HG02938 (cell line): ENCODE results near the gene DIDO1.

Source experiments
- ATAC-seq: cut with Tn5 transposase; IDR thresholded peaks from one replicate; pipeline ENCODE4 v1.9.1; 2021; ENCODE audit warnings: mild to moderate bottlenecking, moderate library complexity; ENCODE audit not compliant: unreplicated experiment

DIDO1 gene

DNA sequence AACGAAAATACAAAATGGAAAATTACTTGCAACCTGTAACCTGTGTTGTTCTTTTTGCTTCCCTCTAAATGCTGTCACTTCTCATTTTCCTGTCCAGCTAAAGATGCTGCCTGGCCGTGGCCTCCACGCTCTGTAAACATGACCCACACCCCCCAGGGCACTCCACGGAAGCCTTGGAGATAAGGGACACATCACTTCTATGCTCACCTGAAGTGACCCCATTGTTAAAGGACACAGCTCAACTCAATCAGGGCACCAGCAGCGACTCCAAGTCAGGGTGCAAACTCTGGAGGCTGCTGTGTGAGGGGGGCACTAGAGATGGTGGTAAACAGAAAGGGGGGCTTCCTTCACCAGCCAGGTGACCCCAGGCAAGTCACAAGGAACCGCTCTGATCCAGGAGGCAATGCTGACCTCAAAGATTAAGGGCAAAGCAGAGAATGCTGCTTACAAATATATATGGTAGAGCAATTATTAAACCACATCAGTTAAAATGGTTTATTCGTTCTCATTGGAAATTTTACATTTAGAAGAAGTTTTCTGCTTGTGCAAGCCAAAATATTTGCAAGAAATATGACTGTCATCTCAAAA lies 13.2 kb downstream of the DIDO1 start:
- ATAC-seq: no peak

DNA sequence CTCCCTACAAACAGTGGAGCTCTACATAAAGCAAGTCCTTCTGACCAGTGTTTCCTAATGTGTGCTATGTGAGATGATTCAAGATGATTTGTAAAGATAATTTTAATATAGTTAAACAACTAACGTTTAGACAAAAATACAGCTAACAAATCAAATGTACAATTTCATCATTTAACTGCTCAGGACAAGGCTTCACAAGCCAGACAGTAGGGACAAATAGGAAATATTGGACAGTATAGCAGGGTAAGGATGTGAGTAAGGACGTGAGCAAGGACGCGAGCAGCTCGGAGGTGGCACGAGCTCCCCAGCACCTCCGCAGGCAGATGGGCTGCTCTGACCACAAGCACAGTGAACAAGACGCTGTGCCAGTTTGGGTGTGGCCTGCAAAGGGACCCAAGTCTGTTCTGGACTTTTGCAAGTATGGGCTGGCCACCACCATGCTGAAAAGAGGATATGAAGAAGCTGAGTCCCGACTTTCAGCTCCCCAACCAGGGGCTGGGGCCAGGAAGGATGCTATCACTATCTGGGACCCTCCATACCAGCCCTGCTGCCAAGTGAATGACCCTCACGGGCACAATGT lies 14.5 kb downstream of the DIDO1 start:
- ATAC-seq: no peak

DNA sequence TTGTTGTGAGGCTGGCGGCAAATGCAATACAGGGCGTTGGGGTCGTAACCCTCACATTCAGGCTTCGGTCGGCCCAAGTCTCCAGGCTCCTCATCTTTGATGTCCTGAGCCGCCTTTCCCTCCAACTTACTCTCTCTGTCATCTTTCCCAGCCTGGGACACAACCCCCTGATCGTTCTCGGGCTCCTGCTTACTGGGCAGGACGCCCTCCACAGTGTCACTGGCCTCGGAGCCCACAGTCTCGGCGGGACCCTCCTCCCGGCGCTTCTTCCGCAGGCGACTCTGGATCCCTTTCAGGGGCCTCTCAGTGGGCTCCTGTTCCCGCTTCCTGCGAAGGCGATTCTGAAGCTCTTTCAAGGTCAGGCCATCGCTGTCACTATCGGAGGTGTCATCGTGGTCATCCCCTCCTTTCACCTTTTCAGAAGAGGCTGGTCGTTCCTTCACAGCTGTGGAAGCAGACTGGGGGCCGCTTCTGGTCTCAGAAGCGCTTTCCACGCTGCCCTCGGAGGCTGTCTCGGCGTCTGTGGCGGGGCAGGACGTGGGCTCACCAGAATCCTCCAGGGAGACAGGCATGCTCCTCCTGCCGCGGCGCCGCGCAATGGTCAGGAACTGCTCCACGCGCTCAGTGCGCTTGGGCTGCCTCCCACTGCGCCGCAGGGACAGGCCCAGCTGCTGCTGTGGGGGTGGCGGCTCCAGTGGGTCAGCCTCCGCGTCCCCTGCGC lies 15.4 kb downstream of the DIDO1 start:
- ATAC-seq: no peak

DNA sequence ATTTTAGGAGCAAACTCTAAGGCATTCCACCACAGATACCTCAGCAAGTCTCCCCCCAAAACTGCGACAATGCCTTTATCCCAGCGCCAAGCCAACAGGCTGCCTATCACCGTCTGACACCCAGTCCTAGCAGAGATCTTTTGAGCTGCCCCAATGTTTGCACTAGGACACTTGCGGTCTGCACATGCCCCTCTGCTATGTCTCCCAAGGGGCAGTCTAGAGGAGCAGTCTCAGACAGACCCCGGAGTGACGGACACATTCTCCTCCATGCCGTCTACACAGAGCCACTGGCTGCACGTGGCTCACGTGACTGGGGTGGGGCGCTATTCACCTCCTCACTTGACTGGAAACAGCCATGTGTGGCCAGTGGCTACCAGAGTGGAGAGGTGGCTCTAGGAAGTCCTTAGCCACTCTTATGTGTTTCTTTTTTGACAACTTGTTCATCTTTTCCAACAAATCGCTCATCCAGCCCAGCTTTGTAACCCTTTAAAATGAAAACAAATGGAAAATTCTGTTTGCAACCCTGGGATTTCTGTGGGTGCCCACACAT lies 16.0 kb downstream of the DIDO1 start:
- no peak for ATAC-seq

DNA sequence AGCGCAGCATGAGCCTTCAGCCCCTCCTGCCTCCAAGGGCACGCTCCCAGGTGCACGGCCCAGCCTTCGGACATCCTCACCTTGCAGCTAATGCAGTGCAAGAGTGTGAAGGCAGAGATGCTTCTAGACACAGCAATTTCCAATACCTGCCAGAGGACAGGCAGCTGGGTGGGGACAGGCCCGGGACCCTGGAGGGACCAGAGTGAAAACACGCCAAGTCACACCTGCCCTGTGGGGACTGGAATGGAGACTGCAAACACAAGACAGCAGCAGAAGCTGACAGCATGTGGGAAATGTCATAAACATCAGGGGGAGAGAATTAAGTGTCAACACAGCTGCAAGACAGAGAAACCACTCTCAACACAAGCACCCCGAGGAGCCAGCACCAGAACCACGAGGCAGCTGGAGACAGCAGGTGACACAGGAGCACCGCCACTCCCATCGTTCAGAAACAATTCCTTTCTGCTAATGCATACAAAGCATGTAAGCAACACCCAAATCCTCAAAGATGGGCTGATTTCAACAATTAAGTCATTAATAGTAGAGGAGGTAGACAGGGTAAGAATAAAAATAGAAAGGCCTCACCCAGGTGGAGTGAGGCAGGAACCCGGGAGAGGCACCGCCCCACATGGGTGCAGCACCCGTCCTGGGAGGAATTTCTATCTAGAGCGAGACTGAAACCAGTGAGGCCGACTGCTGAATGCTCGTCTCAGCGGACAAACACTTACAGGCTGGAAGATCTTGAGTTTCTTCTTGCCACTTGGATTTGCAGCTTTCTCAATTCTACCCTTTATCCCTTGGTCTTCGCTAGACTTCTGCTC lies 17.1 kb downstream of the DIDO1 start:
- ATAC-seq: no peak

DNA sequence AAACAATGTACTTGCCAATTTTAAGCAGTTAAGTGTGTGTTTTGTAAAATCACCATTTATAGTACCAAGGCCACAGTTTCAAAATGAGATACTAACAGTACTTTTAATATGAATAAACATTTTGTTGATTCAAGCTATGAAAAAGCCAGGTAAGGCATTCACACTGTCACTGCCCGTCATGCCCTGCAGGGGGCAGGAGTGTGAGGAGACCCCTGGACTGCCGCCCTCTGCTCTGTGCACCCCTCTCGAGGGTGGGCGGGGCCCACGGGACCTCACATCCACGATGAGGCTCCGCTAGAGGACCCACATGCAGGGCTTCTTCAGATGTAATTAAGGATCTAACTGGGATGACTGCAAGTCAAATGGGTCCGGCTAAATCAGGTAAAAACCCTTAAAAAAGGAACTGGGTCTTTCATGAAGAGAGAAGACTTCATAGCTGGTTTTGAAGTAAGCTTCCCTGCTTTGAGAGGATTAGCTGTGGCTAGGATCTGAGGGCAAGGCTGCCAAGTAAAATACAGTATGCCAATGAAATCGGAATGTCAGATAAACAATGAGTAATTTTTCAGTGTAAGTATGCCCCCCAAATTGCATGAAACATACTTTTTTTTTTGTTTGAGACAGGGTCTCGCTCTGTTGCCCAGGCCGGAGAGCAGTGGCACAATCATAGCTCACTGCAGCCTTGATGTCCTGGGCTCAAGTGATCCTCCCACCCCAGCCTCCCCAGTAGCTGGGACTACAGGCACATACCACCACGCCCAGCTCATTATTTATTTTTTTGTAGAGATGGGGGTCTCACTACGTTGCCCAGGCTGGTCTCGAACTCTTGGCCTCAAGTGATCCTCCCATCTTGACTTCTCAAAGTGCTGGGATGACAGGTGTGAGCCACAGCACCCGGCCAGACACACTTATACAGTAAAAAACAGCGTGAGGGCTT lies 18.7 kb downstream of the DIDO1 start:
- ATAC-seq: no peak

DNA sequence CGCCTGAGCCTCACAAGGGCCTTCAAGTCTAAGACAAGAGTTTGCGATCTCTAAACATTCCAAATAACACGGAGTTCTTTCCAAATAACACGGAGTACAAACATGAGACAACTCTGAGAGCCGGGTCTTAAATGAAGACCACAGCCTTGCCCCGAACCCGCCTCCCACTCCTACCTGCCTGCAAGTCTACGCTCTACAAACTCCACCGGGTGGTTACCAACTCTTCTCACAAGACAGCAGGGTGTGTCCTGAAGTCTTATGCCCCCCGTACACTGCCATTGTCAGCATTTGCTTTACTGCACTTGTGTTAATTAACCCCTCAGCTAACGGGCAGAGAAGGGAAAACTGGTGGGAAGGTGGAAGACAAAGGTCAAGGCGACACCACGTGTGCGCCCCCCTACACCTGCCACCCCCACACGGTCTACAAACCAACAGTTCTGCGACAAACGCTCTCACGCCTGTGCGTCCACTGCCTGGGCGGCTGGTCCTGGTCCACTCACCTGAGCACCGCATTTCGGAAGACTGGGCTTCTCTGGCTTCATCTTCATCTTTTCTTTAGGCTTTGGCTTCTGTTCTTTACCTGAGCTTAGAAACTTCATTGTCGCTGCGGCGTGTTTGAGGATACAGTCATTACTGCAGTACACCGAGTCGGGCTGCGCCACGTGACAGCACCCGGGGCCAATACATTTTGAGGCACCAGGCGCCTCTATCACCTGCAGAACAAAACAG lies 19.5 kb downstream of the DIDO1 start:
- no peak for ATAC-seq

DNA sequence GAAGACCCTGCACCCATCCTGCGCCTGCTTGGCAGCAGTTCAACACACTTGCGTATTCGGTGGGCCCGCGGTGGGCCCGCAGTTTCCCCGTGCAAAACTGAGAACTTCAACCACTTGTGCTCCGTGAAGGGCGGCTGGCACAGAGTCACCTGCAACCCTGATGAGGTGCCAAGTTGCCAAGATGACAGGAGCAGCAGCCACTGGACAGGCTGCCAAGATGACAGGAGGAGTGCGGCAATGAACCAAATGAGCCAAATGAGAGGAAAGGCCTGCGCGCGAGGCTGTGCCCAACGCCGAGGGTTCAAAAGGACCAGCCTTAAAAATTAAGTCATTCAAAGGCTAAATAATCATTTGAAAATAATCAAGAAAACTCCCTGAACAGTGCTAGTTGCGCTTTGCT lies 20.1 kb downstream of the DIDO1 start:
- no peak for ATAC-seq

DNA sequence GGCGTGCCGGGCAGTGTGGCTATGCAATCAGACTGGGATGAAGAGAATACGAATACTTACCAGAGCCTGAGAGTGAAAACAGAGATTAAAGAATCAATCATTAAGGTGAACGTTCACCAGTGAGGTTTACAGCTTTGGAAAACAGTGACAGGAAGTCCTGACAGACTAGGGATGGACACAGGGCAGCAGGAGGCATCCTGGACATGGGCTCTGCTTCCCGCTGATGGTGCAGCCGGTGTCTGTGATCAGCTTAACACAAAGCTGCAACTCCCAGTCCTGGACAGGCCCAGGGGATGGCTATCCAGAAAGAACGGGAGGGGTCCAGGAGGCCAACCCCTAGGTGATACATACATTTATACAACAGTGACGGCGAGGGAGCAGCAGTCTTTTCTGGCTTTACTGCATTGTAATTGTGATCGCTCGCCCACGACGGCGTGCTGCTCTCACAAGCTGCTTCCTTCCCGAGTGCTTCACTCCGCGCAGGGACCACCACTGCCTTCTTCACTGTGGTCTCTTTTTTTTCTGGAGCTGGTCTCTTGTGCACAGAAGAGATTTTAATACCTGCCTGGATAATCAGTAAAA lies 20.7 kb downstream of the DIDO1 start:
- no peak for ATAC-seq

DNA sequence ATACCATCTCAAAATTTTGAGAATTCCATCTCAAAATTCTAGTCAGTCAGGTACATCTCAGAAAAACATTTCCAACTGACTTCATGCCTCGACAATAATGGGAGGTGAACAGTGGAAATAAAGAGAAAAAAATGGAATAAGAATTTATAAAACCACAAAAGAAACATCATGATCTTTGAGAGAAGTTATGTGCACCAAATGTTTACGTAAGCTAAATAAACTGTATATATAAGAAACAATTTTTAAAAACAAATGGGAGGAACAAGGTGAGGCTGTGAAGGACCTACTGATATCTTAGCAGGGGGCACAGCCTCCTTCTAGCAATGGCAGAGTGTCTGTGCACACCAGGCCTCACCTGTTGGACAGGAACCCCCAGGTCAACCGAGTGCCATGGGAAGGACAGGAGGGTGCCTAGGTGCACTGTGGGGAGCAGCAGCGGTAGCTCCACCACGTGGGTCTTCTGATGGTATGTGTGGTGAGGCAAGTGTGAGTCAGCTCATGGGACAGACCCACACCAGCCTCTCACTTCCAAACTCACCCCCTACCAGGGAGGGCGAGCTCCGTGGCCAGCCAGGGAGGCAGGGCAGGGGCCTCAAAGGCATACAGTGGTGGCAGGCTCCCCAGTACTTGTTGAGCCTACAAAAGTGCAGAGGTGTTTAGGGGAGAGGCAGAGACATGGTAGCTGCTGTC lies 23.2 kb downstream of the DIDO1 start:
- ATAC-seq: no peak

DNA sequence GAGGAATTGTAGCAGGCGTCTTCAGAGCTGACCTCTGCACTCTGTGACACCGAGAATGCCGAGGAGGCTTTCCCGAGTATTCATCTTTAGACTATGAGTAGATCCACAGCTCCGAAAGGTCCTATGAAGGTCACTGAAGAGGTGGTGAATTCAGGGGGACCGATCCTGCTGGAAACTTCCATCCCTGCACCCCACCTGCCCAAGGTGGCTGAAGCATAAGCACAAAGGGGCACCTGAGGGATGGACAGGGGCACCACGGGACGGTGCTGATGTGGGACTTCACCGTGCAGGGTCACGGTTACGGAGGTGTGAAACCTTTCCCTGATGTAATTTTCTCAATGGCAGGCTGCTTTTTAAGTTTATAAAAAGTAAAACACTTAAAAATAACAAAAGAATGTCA lies 24.4 kb downstream of the DIDO1 start:
- no peak for ATAC-seq

DNA sequence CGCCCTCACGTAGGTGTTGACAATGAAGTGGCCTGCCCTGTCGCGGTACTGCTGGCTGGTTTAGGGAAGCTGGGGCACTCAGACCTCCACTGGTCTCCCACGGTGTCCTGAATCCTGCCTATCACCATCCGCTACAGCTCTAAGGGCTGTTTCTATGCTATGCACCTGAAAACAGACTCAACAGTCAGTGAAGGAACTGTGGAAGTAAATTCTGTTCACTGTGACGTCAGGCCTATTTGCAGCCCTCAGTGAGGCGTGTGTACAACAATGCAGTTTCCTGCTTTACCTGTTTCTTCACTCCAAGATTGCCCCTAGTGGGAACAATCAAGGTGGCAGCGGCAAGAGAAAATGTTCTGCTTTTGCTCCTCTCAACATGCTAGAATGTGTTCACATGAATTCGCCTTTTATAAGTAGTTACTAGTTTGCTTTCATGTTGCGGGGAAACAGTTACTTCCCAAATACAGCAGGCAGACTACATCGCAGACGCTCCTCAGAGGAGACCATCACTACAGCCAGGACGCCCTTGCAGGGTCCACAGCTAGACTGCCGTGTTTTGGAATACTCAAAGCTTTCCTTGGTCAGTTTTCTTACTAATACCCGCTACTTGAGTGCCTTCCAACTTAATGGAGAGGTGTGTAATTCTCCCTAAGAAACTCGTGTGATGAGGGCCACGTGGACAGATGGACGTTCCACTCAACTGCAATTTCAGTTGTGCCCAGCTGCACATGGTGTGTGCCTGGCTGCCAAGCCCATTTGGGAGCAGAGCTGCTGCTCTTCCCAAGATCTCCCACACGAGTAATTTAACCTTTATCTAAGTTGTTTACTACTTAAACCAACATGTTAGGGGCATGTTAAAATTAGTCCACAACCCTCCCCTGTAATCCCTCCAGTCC lies 25.4 kb downstream of the DIDO1 start:
- no peak for ATAC-seq

DNA sequence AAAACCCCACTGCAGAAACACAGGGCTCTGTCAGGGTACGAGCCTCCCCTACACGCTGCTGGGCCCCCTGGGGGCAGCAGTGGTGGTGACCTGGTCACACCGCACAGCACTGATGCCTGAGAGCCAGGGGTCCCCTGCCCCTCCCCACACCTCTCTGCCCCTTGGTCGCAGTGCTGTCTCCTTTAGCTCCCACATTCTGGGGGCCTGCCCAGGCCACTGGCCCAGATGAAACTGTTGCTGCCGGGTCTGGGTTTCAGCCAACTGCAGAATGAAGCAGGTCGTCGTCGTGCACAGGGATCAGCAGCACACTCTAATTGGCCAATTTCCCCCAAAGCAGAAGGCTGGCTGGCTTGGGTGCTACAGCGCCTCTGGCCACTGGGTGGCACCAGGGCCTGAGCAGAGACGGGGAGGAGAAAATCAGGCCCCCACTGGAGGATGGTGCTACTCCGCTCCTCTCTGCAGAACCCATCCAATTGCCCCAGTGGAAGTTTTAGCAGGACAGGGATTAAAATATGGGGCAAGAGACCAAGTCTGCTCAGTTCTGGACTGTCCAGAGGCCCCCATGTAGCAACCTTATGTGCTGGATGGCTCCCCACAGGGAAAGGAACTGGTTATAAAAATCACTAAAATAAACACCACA lies 26.1 kb downstream of the DIDO1 start:
- ATAC-seq: peak; percentile 74

DNA sequence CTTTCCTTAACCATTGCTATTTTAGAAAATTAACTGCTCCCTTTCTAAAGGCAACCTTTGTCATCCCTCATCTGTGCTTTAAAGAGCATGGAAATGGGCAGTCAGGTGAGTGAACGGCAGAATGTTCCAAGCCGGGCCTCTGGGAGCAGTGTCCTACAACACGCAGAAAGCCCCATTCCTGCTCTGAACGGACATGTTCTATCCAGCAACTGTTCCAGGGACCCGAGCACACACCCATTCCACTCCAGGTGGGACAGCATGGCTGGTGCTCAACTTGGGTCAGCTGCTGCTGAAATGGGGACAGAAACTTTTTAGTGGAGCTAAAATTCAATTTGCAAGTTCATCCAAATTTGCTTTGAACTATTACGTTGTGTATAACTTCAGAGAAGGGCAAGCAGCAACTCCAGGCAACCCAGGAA lies 26.7 kb downstream of the DIDO1 start:
- no peak for ATAC-seq

DNA sequence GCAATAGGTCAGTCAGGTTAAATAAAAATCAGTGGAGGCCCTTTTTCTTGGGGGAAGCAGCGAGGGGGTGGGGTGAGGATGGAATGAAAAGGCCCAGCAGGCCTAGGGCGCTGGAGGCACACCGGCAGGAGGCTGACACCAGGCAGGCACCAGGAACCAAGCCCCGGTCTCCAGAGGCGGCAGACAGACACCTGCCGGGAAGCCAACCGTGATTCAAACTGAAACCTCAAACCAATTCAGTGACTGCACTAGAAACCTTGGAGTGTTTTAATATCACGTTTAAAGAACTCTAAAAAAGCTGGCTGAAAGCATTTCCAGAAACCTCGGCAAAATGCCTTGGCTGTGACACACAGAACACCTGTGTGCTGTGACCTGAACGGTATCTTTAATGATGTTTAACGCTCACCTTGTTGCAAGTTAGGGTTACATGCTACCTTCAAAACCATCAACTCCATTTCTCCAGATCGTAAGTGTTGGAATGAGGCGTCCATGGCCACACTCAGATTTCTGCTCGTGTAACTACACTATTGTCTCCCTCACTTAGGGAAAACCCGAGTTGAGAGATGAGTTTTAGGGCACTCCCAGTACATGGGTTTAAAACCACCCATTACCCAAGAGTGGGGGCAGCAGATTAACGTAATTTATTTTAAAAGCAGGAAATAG lies 27.2 kb downstream of the DIDO1 start:
- ATAC-seq: no peak

DNA sequence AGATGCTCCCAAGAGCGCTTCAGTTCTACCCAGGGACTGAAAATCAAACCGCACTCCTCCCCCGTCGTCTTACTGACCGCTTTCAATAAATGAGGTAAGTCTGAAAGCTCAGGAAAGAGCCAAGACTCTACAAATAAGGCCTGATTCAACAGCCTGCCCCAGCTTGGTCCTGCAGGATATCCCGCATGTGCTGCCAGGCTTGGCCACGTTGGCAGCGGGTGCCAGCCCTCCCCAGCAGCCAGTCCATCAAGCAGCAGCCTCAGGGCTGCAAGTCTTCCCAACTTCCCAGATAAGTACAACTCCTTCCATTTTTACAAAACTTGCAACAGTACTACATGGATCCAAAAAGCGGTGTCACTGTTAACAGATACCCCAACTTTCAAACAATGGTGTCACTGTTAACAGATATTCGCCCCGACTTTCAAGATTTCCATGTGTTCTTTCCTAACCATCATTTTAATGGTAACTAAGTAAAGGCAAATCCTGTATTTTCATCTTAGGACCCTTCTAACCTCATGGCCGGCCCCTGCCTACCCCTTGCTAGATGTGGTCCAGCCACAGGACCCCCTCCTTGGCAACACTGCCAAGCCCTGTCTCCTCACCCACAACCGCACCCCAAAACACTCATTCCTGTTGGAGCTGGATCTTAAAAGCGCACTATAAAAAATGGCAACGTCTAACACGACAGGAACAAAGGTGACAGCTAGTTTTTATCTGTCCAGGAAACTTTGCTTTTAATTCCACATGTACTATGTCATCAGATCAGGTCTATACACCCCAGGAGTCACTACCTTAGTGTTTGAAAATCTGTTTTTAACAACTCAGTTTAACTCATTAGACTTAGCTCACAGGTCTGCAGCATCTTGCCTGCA lies 28.0 kb downstream of the DIDO1 start:
- no peak for ATAC-seq
